SK-N-SH treated with all-trans-retinoic acid at 6 μM for 48 hours (cell line): ENCODE data around the gene MAPK7.

Experiments
- ARNTL ChIP-seq: fragments of 450-650 bp; formaldehyde crosslinking; IDR thresholded peaks from 2 replicates; pipeline ENCODE4 v1.5.0; 2020; ENCODE audit warnings: low read depth, mild to moderate bottlenecking, moderate library complexity, borderline replicate concordance
- BACH2 ChIP-seq: fragments of 250-450 bp; sonication (Bioruptor Pico); IDR thresholded peaks from 2 replicates; pipeline ENCODE4 v1.9.0; 2021; ENCODE audit warnings: mild to moderate bottlenecking, borderline replicate concordance
- CSDC2 ChIP-seq: fragments of 250-450 bp; sonication (Bioruptor Pico); IDR thresholded peaks from 2 replicates; pipeline ENCODE4 v1.5.0; 2020; ENCODE audit warnings: mild to moderate bottlenecking, moderate library complexity
- ISL1 ChIP-seq: fragments of 250-450 bp; sonication (Bioruptor Pico); IDR thresholded peaks from 2 replicates; pipeline ENCODE4 v2.1.2; 2022; ENCODE audit warnings: mild to moderate bottlenecking, moderate library complexity
- RARB ChIP-seq: fragments of 250-450 bp; sonication (Bioruptor Pico); IDR thresholded peaks from 2 replicates; pipeline ENCODE4 v1.8.0; 2021; ENCODE audit warnings: mild to moderate bottlenecking, moderate library complexity
- SNAI2 ChIP-seq: fragments of 250-450 bp; sonication (Bioruptor Pico); IDR thresholded peaks from 2 replicates; pipeline ENCODE4 v1.5.0; 2020; ENCODE audit warnings: mild to moderate bottlenecking, moderate library complexity
- TCF4 ChIP-seq: fragments of 250-450 bp; sonication (Bioruptor Pico); IDR thresholded peaks from 2 replicates; pipeline ENCODE4 v1.8.0; 2021; ENCODE audit warnings: mild to moderate bottlenecking, moderate library complexity, borderline replicate concordance
- ZC3H10 ChIP-seq: fragments of 250-450 bp; sonication (Bioruptor Pico); IDR thresholded peaks from 2 replicates; pipeline ENCODE4 v1.5.1; 2021; ENCODE audit warnings: mild to moderate bottlenecking, moderate library complexity
- ZFP3 ChIP-seq: fragments of 250-450 bp; sonication (Bioruptor Pico); IDR thresholded peaks from 2 replicates; pipeline ENCODE4 v1.5.0; 2020; ENCODE audit warnings: mild to moderate bottlenecking, moderate library complexity
- ZNF8 ChIP-seq: fragments of 450-650 bp; formaldehyde crosslinking; IDR thresholded peaks from 2 replicates; pipeline ENCODE4 v1.5.0; 2020; ENCODE audit warnings: mild to moderate bottlenecking, moderate library complexity
- TF ChIP-seq, protein P1 (sequence below): fragments of 250-450 bp; sonication (Bioruptor Pico); IDR thresholded peaks from 2 replicates; pipeline ENCODE4 v1.8.0; 2020; ENCODE audit warnings: mild to moderate bottlenecking, moderate library complexity, borderline replicate concordance
- TF ChIP-seq, protein P2 (sequence below): fragments of 250-450 bp; sonication (Bioruptor Pico); IDR thresholded peaks from 2 replicates; pipeline ENCODE4 v1.5.1; 2021; ENCODE audit warnings: mild to moderate bottlenecking, moderate library complexity
- TF ChIP-seq, protein P3 (sequence below): fragments of 250-450 bp; sonication (Bioruptor Pico); IDR thresholded peaks from 2 replicates; pipeline ENCODE4 v1.5.0; 2020; ENCODE audit warnings: mild to moderate bottlenecking, moderate library complexity
- TF ChIP-seq, protein P4 (sequence below): fragments of 250-450 bp; sonication (Bioruptor Pico); IDR thresholded peaks from 2 replicates; pipeline ENCODE4 v1.8.0; 2021; ENCODE audit warnings: low read depth, mild to moderate bottlenecking, moderate library complexity, borderline replicate concordance

DNA sequence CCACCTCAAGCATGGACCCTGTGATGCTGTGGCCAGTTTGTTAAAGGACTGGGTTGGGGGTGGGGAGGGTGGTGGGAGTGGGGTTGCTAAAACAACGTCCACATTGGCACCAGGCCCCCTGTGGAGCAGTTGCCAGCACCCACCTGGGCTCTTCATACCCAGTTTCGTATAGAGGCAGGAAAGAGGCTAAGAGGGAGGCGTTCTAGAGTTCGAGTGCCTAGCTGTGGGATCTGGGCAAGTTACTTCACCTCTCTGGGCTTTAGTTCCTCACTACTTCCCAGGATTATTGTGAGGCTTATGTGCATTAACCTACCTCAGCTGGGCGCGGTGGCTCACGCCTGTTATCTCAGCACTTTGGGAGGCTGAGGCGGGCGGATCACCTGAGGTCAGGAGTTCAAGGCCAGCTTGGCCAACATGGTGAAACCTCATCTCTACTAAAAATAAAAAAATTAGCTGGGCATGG, 7.3 kb downstream of the MAPK7 start:
- TF ChIP-seq ZFP3 (CRISPR knock-in tag) (no peak), CSDC2 (CRISPR knock-in tag) (no peak), ARNTL (CRISPR knock-in tag) (no peak), ISL1 (CRISPR knock-in tag) (no peak), ZNF8 (CRISPR knock-in tag) (no peak), TCF4 (CRISPR knock-in tag) (no peak), ZC3H10 (CRISPR knock-in tag) (no peak), BACH2 (CRISPR knock-in tag) (no peak), RARB (no peak), SNAI2 (CRISPR knock-in tag) (no peak)
- TF ChIP-seq, protein P1, sequence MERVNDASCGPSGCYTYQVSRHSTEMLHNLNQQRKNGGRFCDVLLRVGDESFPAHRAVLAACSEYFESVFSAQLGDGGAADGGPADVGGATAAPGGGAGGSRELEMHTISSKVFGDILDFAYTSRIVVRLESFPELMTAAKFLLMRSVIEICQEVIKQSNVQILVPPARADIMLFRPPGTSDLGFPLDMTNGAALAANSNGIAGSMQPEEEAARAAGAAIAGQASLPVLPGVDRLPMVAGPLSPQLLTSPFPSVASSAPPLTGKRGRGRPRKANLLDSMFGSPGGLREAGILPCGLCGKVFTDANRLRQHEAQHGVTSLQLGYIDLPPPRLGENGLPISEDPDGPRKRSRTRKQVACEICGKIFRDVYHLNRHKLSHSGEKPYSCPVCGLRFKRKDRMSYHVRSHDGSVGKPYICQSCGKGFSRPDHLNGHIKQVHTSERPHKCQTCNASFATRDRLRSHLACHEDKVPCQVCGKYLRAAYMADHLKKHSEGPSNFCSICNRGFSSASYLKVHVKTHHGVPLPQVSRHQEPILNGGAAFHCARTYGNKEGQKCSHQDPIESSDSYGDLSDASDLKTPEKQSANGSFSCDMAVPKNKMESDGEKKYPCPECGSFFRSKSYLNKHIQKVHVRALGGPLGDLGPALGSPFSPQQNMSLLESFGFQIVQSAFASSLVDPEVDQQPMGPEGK = no peak
- TF ChIP-seq, protein P2, sequence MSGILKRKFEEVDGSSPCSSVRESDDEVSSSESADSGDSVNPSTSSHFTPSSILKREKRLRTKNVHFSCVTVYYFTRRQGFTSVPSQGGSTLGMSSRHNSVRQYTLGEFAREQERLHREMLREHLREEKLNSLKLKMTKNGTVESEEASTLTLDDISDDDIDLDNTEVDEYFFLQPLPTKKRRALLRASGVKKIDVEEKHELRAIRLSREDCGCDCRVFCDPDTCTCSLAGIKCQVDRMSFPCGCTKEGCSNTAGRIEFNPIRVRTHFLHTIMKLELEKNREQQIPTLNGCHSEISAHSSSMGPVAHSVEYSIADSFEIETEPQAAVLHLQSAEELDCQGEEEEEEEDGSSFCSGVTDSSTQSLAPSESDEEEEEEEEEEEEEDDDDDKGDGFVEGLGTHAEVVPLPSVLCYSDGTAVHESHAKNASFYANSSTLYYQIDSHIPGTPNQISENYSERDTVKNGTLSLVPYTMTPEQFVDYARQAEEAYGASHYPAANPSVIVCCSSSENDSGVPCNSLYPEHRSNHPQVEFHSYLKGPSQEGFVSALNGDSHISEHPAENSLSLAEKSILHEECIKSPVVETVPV (CRISPR knock-in tag) = no peak
- TF ChIP-seq, protein P3, sequence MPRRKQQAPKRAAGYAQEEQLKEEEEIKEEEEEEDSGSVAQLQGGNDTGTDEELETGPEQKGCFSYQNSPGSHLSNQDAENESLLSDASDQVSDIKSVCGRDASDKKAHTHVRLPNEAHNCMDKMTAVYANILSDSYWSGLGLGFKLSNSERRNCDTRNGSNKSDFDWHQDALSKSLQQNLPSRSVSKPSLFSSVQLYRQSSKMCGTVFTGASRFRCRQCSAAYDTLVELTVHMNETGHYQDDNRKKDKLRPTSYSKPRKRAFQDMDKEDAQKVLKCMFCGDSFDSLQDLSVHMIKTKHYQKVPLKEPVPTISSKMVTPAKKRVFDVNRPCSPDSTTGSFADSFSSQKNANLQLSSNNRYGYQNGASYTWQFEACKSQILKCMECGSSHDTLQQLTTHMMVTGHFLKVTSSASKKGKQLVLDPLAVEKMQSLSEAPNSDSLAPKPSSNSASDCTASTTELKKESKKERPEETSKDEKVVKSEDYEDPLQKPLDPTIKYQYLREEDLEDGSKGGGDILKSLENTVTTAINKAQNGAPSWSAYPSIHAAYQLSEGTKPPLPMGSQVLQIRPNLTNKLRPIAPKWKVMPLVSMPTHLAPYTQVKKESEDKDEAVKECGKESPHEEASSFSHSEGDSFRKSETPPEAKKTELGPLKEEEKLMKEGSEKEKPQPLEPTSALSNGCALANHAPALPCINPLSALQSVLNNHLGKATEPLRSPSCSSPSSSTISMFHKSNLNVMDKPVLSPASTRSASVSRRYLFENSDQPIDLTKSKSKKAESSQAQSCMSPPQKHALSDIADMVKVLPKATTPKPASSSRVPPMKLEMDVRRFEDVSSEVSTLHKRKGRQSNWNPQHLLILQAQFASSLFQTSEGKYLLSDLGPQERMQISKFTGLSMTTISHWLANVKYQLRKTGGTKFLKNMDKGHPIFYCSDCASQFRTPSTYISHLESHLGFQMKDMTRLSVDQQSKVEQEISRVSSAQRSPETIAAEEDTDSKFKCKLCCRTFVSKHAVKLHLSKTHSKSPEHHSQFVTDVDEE = no peak
- TF ChIP-seq, protein P4, sequence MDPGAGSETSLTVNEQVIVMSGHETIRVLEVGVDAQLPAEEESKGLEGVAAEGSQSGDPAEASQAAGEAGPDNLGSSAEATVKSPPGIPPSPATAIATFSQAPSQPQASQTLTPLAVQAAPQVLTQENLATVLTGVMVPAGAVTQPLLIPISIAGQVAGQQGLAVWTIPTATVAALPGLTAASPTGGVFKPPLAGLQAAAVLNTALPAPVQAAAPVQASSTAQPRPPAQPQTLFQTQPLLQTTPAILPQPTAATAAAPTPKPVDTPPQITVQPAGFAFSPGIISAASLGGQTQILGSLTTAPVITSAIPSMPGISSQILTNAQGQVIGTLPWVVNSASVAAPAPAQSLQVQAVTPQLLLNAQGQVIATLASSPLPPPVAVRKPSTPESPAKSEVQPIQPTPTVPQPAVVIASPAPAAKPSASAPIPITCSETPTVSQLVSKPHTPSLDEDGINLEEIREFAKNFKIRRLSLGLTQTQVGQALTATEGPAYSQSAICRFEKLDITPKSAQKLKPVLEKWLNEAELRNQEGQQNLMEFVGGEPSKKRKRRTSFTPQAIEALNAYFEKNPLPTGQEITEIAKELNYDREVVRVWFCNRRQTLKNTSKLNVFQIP (CRISPR knock-in tag) = no peak
